H1 (cell line): ENCODE results near the gene SGK1. TPM values are rescaled to one million over a fixed set of nuclear protein-coding genes. Genes with fewer than 3 reads are reported as not detected.

Experiments used
- CTCF ChIA-PET: fragments of 300-600 bp; sonication (Branson Sonifier 250); formaldehyde crosslinking; loops from one replicate; lab custom pipeline; 2021; ENCODE audit not compliant: partially characterized antibody; lab: Charles Lee
- POLR2A ChIA-PET: fragments of 300-600 bp; sonication (Branson Sonifier 250); formaldehyde crosslinking; loops from one replicate; lab custom pipeline; 2021; ENCODE audit warnings: inconsistent platforms; ENCODE audit not compliant: partially characterized antibody; lab: Charles Lee
- DNase-seq, 2 experiments: peaks; one replicate each; pipeline versions ENCODE4 v3.0.0 to v3.0.0-alpha.2; 2010 to 2022; ENCODE audit warnings: low spot score in 2 of 2, low read depth in 1 of 2, mixed read lengths in 1 of 2
- FAIRE-seq: peaks from 2 replicates; lab custom pipeline; 2011; peaks lifted over from hg19 to GRCh38; lab: Jason Lieb, UNC
- H2AFZ ChIP-seq: 2 replicates; pipeline ENCODE4 v1.8.1; 2012; ENCODE audit warnings: low read length, inconsistent platforms
- H2AK5ac ChIP-seq: 2 replicates; pipeline ENCODE4 v1.6.1; 2013; ENCODE audit warnings: low read depth, low read length
- H2BK120ac ChIP-seq: replicated peaks from 2 replicates; pipeline ENCODE3; 2013; ENCODE audit warnings: low read depth, low read length, inconsistent platforms
- H2BK12ac ChIP-seq: 2 replicates; pipeline ENCODE4 v1.6.1; 2013; ENCODE audit warnings: low read depth, low read length
- H2BK15ac ChIP-seq: 2 replicates; pipeline ENCODE4 v1.6.1; 2013; ENCODE audit warnings: low read length
- H2BK20ac ChIP-seq: 2 replicates; pipeline ENCODE4 v1.6.1; 2013; ENCODE audit warnings: low read length
- H2BK5ac ChIP-seq: 2 replicates; pipeline ENCODE4 v1.6.1; 2013; ENCODE audit warnings: low read depth, low read length
- H3K14ac ChIP-seq: 2 replicates; pipeline ENCODE4 v1.6.1; 2013; ENCODE audit warnings: inconsistent platforms; ENCODE audit not compliant: insufficient read length
- H3K18ac ChIP-seq: 2 replicates; pipeline ENCODE4 v1.6.1; 2013; ENCODE audit warnings: low read length; ENCODE audit errors: extremely low read depth
- H3K23ac ChIP-seq: 2 replicates; pipeline ENCODE4 v1.6.1; 2013; ENCODE audit warnings: inconsistent platforms; ENCODE audit not compliant: insufficient read length
- H3K23me2 ChIP-seq: 2 replicates; pipeline ENCODE4 v1.6.1; 2013; ENCODE audit warnings: low read depth, low read length
- H3K27ac ChIP-seq: 2 replicates; pipeline ENCODE4 v1.6.1; 2011; ENCODE audit warnings: low read depth, low read length, inconsistent platforms
- H3K27me3 ChIP-seq, 4 experiments: replicated peaks in 1 of 4; 1 replicate in 1 of 4; 2 replicates in 3 of 4; pipeline versions ENCODE4 v1.6.1 to v1.8.1; 2011 to 2013; ENCODE audit warnings: low read length in 3 of 4, mild to moderate bottlenecking in 3 of 4, inconsistent platforms in 2 of 4, mixed read lengths in 2 of 4, moderate library complexity in 1 of 4; ENCODE audit not compliant: control insufficient read depth in 3 of 4, insufficient read depth in 3 of 4; ENCODE audit errors: extremely low read depth in 1 of 4
- H3K36me3 ChIP-seq, 4 experiments: 2 replicates each; pipeline versions ENCODE4 v1.6.1 to v1.8.1; 2011 to 2013; ENCODE audit warnings: mild to moderate bottlenecking in 4 of 4, low read length in 3 of 4, moderate library complexity in 2 of 4, control low read depth in 1 of 4, inconsistent platforms in 1 of 4; ENCODE audit not compliant: insufficient read depth in 4 of 4, control insufficient read depth in 2 of 4
- H3K4ac ChIP-seq: replicated peaks from 2 replicates; pipeline ENCODE3; 2013; ENCODE audit warnings: low read length, low read depth, mixed read lengths, inconsistent platforms; ENCODE audit not compliant: insufficient read length
- H3K4me1 ChIP-seq, 4 experiments: replicated peaks in 1 of 4; 1 replicate in 1 of 4; 2 replicates in 3 of 4; pipeline versions ENCODE4 v1.6.1 to v1.8.1; 2011 to 2013; ENCODE audit warnings: low read length in 3 of 4, inconsistent platforms in 2 of 4, mixed read lengths in 1 of 4; ENCODE audit not compliant: insufficient read depth in 4 of 4, control insufficient read depth in 3 of 4
- H3K4me2 ChIP-seq, 2 experiments: 2 replicates each; pipeline versions ENCODE4 v1.6.1 to v1.8.1; 2011 to 2013; ENCODE audit warnings: low read depth in 2 of 2, low read length in 2 of 2, control low read depth in 1 of 2, inconsistent platforms in 1 of 2, mild to moderate bottlenecking in 1 of 2; ENCODE audit not compliant: insufficient read depth in 1 of 2
- H3K4me3 ChIP-seq, 4 experiments: fragments of 200-600, 300-600 bp in 1 of 4; sonication (generic), shearing (Covaris generic), sonication (Bioruptor Twin) in 1 of 4; 2 replicates each; pipeline versions ENCODE4 v1.5.1 to v1.8.1; 2011 to 2016; ENCODE audit warnings: low read length in 4 of 4, low read depth in 3 of 4, control low read depth in 2 of 4, inconsistent platforms in 2 of 4, mild to moderate bottlenecking in 2 of 4, mixed read lengths in 1 of 4, moderate library complexity in 1 of 4; ENCODE audit not compliant: insufficient read depth in 2 of 4; ENCODE audit errors: extremely low read depth in 1 of 4
- H3K56ac ChIP-seq: replicated peaks from 2 replicates; pipeline ENCODE3; 2013; ENCODE audit warnings: low read depth, mild to moderate bottlenecking, mixed read lengths, low read length, inconsistent platforms; ENCODE audit not compliant: insufficient read length
- H3K79me1 ChIP-seq: 2 replicates; pipeline ENCODE4 v1.6.1; 2013; ENCODE audit warnings: low read depth, low read length, control low read depth
- H3K79me2 ChIP-seq, 2 experiments: 2 replicates each; pipeline versions ENCODE4 v1.6.1 to v1.8.1; 2012 to 2013; ENCODE audit warnings: low read length in 2 of 2, mild to moderate bottlenecking in 2 of 2, inconsistent platforms in 1 of 2; ENCODE audit not compliant: insufficient read depth in 2 of 2, control insufficient read depth in 1 of 2
- H3K9ac ChIP-seq, 4 experiments: replicated peaks in 1 of 4; 1 replicate in 1 of 4; 2 replicates in 3 of 4; pipeline versions ENCODE4 v1.6.1 to v1.8.1; 2011 to 2013; ENCODE audit warnings: low read depth in 3 of 4, low read length in 3 of 4, control low read depth in 2 of 4, mild to moderate bottlenecking in 2 of 4, moderate library complexity in 2 of 4, inconsistent platforms in 1 of 4; ENCODE audit errors: extremely low read depth in 1 of 4
- H3K9me3 ChIP-seq, 2 experiments: 2 replicates each; pipeline versions ENCODE4 v1.6.1 to v1.8.1; 2012 to 2013; ENCODE audit warnings: mild to moderate bottlenecking in 2 of 2, moderate library complexity in 2 of 2, control low read depth in 1 of 2, inconsistent platforms in 1 of 2, low read depth in 1 of 2, low read length in 1 of 2, mixed read lengths in 1 of 2; ENCODE audit not compliant: insufficient read depth in 2 of 2
- H4K20me1 ChIP-seq, 2 experiments: replicated peaks in 1 of 2; 2 replicates each; pipeline versions ENCODE3 to v1.8.1; 2011 to 2013; ENCODE audit warnings: inconsistent platforms in 2 of 2, low read length in 2 of 2, mild to moderate bottlenecking in 1 of 2; ENCODE audit not compliant: insufficient read depth in 2 of 2, control insufficient read depth in 1 of 2
- H4K5ac ChIP-seq: 2 replicates; pipeline ENCODE4 v1.6.1; 2013; ENCODE audit warnings: low read length, low read depth, mixed read lengths, inconsistent platforms; ENCODE audit not compliant: insufficient read length
- H4K8ac ChIP-seq: 2 replicates; pipeline ENCODE4 v1.8.0; 2013; ENCODE audit warnings: mild to moderate bottlenecking, moderate library complexity, low read length, inconsistent platforms; ENCODE audit not compliant: insufficient read depth; ENCODE audit errors: extremely low read depth
- H4K91ac ChIP-seq: replicated peaks from 2 replicates; pipeline ENCODE3; 2013; ENCODE audit warnings: low read length, mixed read lengths, inconsistent platforms; ENCODE audit not compliant: insufficient read length
- CREB1 ChIP-seq: IDR thresholded peaks from 2 replicates; pipeline ENCODE4 v1.6.1; 2012; ENCODE audit warnings: inconsistent platforms
- EP300 ChIP-seq, 2 experiments: IDR thresholded peaks; 1 replicate in 1 of 2; 2 replicates in 1 of 2; pipeline ENCODE4 v1.6.1; 2011 to 2012; ENCODE audit warnings: low read depth in 2 of 2, low read length in 2 of 2, mild to moderate bottlenecking in 2 of 2, borderline replicate concordance in 1 of 2, inconsistent platforms in 1 of 2, moderate library complexity in 1 of 2
- GABPA ChIP-seq: IDR thresholded peaks from 2 replicates; pipeline ENCODE4 v1.6.1; 2011; ENCODE audit warnings: mild to moderate bottlenecking, low read length, moderate library complexity, borderline replicate concordance; ENCODE audit not compliant: insufficient read depth
- JUN ChIP-seq: IDR thresholded peaks from 2 replicates; pipeline ENCODE4 v1.6.1; 2011; ENCODE audit warnings: low read depth, mild to moderate bottlenecking, improper control_type of control experiment, low read length
- MAFK ChIP-seq: IDR thresholded peaks from 2 replicates; pipeline ENCODE4 v1.6.1; 2012; ENCODE audit warnings: low read depth, mild to moderate bottlenecking, improper control_type of control experiment, low read length
- RAD21 ChIP-seq, 2 experiments: IDR thresholded peaks in 1 of 2; conservative IDR thresholded peaks in 1 of 2; 2 replicates each; pipeline ENCODE4 v1.6.1; 2011; ENCODE audit warnings: low read depth in 2 of 2, low read length in 2 of 2, improper control_type of control experiment in 1 of 2, inconsistent platforms in 1 of 2, mild to moderate bottlenecking in 1 of 2, moderate library complexity in 1 of 2
- SIN3A ChIP-seq, 2 experiments: IDR thresholded peaks in 1 of 2; conservative IDR thresholded peaks in 1 of 2; 2 replicates each; pipeline ENCODE4 v1.6.1; 2011 to 2012; ENCODE audit warnings: low read length in 2 of 2, improper control_type of control experiment in 1 of 2, low read depth in 1 of 2, mild to moderate bottlenecking in 1 of 2
- SIX5 ChIP-seq: IDR thresholded peaks from 2 replicates; pipeline ENCODE4 v1.6.1; 2011; ENCODE audit warnings: mild to moderate bottlenecking, low read depth, low read length
- SP2 ChIP-seq: IDR thresholded peaks from 2 replicates; pipeline ENCODE4 v1.6.1; 2012; ENCODE audit warnings: mild to moderate bottlenecking, low read length, inconsistent platforms
- SP4 ChIP-seq: IDR thresholded peaks from 2 replicates; pipeline ENCODE4 v1.6.1; 2012; ENCODE audit warnings: low read length, inconsistent platforms
- TAF1 ChIP-seq: IDR thresholded peaks from 2 replicates; pipeline ENCODE4 v1.6.1; 2011; ENCODE audit warnings: mild to moderate bottlenecking, low read depth, low read length
- ZNF274 ChIP-seq: IDR thresholded peaks from 2 replicates; pipeline ENCODE4 v1.7.0; 2012; ENCODE audit warnings: low read length, borderline replicate concordance; ENCODE audit errors: extremely low read depth
- WGBS, 2 experiments: shearing (Covaris generic) in 1 of 2; methylation state at CpG; one replicate each; pipeline versions ENCODE4 v1.1.6 to v1.1.7; 2013 to 2015; ENCODE audit warnings: low lambda C conversion rate in 2 of 2, mixed read lengths in 2 of 2, inconsistent platforms in 1 of 2, low coverage in 1 of 2, missing lambda C conversion rate in 1 of 2; ENCODE audit not compliant: insufficient replicate concordance in 2 of 2, insufficient coverage in 1 of 2, insufficient read length in 1 of 2; ENCODE audit errors: extremely low coverage in 1 of 2, missing lambda C conversion rate in 1 of 2; 5-methylcytosine and 5-hydroxymethylcytosine counted together
- polyA plus RNA-seq, 7 experiments: library from polyadenylated mRNA; depleted of rRNA in 3 of 7; stranded (reverse) in 5 of 7; unstranded in 2 of 7; fragments of >200 nt in 5 of 7; fragments of 200-250 nt in 2 of 7; gene quantifications; 1 replicate in 5 of 7; 2 replicates in 1 of 7; 4 replicates in 1 of 7; pipeline versions ENCODE4 v1.2.1 to v1.2.3, GENCODE V29; 2011 to 2013; ENCODE audit warnings: missing spikeins in 2 of 7, mixed read lengths in 2 of 7
- total RNA-seq: library from RNA; stranded (reverse); fragmentation: NEBNext Ultra II Directional; extraction: Animal tissue kit (Norgen Biotek cat#: 25700); gene quantifications from 2 replicates; pipeline ENCODE4 v1.2.1, GENCODE V29; 2021
- TF ChIP-seq, protein P1 (sequence below): IDR thresholded peaks from 2 replicates; pipeline ENCODE4 v1.6.1; 2012; ENCODE audit warnings: inconsistent platforms

Gene SGK1
- total and polyA plus RNA-seq, 2 of the 8 experiments (the other 6 are each of a cell fraction or from before 2014, with no cell fraction given): 14.5 to 18.4 TPM

DNA sequence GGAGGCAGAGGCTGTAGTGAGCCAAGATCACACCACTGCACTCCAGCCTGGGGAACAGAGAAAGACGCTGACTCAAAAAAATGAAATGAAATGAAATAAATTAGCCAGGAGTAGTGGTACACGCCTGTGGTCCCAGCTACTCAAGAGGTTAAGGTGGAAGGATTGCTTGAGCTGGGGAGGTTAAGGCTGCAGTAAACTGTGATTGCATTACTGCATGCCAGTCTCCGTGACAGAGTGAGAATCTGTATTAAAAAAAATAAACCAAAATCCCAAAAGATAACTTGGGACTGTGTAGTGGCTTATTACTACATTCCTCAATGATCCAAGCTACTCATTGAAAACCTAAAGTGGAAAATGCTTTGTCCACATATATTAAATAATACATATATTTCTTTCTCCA is 87.0 kb downstream of the SGK1 start:
- H2BK12ac ChIP-seq: no peak overlapping the region
- no peak overlapping the region for H3K4ac ChIP-seq
- no peak overlapping the region for H2AK5ac ChIP-seq
- FAIRE-seq: no peak
- H3K56ac ChIP-seq: no peak overlapping the region
- no peak overlapping the region for H2BK120ac ChIP-seq
- no peak overlapping the region for H3K4me2 ChIP-seq
- H3K4me1 ChIP-seq: peaks cover 0 to 2% (median under 1%) of the 10 kb centered on the region in 4 experiments; a peak in 2 of 7 replicates
- H2AFZ ChIP-seq: no peak overlapping the region
- H3K79me1 ChIP-seq: no peaks in the 10 kb centered on the region
- no peak overlapping the region for H3K14ac ChIP-seq
- no peak overlapping the region for H2BK15ac ChIP-seq
- no peaks in the 10 kb centered on the region for H4K20me1 ChIP-seq
- no peak for DNase-seq
- ChIA-PET POLR2A (no interaction called here), CTCF (interaction anchor here (1.3 to 1.4 kb wide), 2 partner anchors 47 to 442 kb away, joined by 3 read pairs; no protein-coding TSS in a partner anchor)
- no peak overlapping the region for H4K91ac ChIP-seq
- H4K8ac ChIP-seq: no peak overlapping the region
- no peaks in the 10 kb centered on the region for H3K23me2 ChIP-seq
- no peak overlapping the region for H4K5ac ChIP-seq
- H3K23ac ChIP-seq: no peak overlapping the region
- no peaks in the 10 kb centered on the region for H3K79me2 ChIP-seq
- no peak overlapping the region for H3K4me3 ChIP-seq
- H3K27me3 ChIP-seq: no peaks in the 10 kb centered on the region
- no peak overlapping the region for H3K18ac ChIP-seq
- no peak overlapping the region for H2BK20ac ChIP-seq
- no peak overlapping the region for H3K9ac ChIP-seq
- WGBS, 2 experiments: 95% methylated on average over 3 of the region's 3 CpGs; no CpG with 5 or more reads in 1 of the 2 experiments
- no peak overlapping the region for H3K27ac ChIP-seq
- no peaks in the 10 kb centered on the region for H3K9me3 ChIP-seq
- no peaks in the 10 kb centered on the region for H3K36me3 ChIP-seq
- no peak overlapping the region for H2BK5ac ChIP-seq
- TF ChIP-seq ZNF274 (no peak), SIX5 (no peak), SP4 (no peak), SP2 (no peak), CREB1 (no peak), RAD21 (IDR thresholded peaks at IDR 0.05 in 1 of 2, conservative IDR thresholded peaks at IDR 0.05 in 1 of 2; ENCODE audit: low read depth in 2 of 2, low read length in 2 of 2) (no peak), EP300 (IDR thresholded peaks at IDR 0.05; ENCODE audit: borderline replicate concordance in 1 of 2, low read depth in 2 of 2, low read length in 2 of 2) (no peak), TAF1 (no peak), JUN (no peak), GABPA (no peak), MAFK (no peak), SIN3A (conservative IDR thresholded peaks at IDR 0.05 in 1 of 2, IDR thresholded peaks at IDR 0.05 in 1 of 2; ENCODE audit: low read depth in 1 of 2, low read length in 2 of 2) (no peak)
- TF ChIP-seq, protein P1, sequence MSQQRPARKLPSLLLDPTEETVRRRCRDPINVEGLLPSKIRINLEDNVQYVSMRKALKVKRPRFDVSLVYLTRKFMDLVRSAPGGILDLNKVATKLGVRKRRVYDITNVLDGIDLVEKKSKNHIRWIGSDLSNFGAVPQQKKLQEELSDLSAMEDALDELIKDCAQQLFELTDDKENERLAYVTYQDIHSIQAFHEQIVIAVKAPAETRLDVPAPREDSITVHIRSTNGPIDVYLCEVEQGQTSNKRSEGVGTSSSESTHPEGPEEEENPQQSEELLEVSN: no peak
